Measurements from ENCODE around the gene RAB8B.

Gene RAB8B

DNA sequence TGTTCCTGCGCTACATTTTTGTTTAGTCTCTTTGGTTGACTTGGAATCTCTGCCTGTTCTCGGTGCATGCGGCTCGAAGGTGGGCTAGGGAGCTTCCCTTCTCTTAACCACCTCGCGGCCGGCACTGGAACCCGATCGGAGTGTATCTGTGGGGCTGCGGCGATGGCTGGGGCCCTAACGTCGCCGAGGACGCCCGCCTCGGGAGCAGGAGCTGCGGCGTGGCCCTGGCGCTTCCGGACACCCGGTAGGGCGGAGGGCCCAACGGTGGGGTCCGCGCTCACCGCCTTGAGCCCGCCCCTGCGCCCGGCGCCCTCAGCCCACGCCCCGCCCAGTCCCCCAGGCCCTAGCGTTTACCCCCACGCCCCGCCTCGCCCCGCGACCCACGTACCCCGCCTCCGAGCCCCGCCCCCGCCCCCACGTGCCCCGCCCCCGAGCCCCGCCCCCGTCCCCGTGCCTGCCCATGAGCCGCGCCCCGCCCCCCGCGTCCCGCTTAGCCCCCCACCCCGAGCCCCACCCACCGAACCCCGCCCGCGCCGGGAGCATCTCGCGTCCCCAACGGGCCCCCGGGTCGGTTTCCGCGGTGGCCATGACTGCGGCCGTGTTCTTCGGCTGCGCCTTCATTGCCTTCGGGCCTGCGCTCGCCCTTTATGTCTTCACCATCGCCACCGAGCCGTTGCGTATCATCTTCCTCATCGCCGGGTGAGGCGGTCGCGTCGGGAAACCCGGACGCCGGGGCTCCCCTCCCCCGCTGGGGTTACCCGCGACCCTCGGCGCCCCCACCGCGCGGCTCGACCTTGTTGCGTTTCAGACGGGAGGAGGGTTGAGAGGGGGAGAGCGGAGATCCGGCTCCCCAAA lies 87.9 kb downstream of the RAB8B start, which contains the start of gene APH1B:
Gene APH1B, plus strand, starts transcription at position 568 of the 855 bp plus-strand sequence. Its CDS starts 19 bp downstream, at position 587.
- DNase-seq, result peak; percentile 71 to 95

GRCh38 chr15:63277893-63278456 lies 88.6 kb downstream of the RAB8B start:
- peak; percentile 79 to 84 for DNase-seq

DNA sequence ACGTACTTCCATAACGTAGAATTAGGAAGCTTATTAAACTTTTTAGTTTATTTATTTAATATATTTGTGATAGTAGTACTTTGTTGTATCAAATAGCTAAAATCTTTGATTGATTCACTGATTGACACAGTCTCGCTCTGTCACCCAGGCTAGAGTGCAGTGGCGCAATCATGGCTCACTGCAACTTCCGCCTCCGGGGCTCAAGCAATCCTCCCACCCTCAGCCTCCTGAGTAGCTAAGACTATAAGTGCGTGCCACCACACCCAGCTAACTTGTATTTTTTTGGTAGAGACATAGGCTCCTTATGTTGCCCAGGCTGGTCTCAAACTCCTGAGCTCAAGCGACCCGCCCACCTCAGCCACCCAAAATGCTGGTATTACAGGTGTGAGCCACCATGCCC lies 93.7 kb downstream of the RAB8B start:
- no peak for DNase-seq

DNA sequence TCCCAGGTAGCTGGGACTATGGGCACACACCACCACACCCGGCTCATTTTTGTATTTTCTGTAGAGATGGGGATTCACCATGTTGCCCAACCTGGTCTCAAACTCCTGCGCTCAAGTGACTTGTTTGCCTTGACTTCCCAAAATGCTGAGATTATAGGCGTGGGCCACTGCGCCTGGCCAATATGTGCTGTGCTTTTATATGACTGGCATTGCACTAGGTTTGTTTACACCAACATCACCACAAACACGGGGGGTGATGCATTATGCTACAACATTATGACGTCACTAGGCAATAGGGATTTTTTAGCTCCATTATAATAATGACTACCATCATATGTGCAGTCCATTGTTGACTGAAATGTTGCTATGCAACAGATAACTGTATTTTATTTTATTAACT lies 94.9 kb downstream of the RAB8B start:
- DNase-seq, result no peak

DNA sequence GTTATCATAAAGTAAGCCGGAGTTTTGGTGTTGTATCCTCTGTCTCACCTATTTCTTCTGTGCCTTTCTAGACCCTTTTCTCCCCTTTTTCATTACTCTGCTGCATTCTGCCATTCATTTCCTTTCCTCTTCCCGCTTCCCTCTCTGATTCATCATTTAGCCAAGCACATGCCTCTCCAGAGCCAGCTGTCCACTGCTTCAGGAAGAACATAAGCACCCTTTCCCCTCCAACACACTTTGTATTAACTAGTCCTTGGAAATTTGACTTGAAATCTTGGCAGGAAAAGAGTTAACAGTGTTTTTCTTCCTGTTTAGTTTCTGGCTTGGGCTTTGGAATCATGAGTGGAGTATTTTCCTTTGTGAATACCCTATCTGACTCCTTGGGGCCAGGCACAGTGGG lies 97.7 kb downstream of the RAB8B start:
- DNase-seq, result no peak

DNA sequence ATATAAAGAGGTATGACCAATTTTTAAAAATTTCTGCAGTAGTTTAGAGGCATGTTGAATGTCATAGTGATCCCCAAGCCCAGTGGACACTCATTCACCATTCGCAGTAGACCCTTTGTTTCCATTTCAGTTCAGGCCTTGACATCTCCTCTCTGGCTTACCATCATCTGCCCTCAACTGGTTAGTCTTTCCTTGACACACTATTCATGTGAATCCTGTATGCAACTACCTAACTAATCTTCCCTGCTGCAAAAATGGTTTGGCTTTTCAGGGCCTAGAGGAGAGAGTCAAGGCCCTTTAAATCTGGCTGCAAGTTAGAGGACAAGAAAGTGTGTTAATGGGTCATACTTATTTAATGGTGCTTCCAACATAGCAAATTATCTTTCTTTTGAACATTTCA lies 98.9 kb downstream of the RAB8B start:
- DNase-seq, result peak in 1 of 2 experiments; percentile 10

DNA sequence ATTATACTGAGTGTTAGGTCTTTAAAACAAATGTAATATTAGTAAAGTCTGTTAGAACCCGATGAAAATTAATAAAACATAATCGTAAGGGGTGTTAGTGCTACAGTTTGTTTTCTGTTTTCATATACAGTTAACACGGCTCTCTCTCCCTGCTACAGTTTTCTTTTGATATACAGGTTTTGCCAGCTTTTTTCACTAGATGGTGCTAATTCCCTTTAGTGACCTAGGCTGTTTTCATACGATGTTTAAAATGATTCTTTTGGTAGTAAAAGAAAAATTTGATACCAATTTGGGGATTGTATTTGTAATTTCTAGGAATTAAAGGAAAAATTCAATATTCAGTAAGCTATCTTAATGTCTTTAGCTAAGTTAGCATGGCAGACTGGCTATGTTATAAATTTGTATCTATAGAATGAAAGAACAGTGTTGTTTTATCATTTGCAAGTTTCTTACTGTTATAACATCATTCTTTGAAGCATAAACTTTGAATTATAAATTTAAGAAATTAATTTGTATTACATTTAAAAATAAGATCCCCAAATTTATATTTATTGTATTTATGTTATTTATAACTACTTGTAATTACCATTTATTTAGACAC lies 99.5 kb downstream of the RAB8B start:
- DNase-seq, result peak in 1 of 2 experiments; percentile 70

DNA sequence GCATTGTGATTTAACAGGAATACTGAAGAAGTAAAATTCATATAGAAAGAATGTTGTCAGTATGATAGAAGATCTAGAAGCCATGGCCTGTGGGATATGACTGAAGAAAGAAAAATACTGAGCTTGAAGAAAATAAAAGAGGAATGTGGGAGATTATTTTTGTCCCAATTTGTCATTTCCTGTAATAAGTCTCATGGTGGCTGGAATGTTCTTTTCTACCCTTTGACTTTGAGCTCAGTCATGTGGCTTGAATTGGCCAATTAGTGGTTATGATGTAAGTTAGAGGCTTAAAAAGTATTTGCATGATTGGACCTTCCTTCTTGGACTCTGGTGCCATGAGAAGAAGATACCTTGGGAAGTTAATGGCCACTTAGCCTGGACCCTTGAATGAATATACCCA lies 102.1 kb downstream of the RAB8B start:
- DNase-seq, result no peak

DNA sequence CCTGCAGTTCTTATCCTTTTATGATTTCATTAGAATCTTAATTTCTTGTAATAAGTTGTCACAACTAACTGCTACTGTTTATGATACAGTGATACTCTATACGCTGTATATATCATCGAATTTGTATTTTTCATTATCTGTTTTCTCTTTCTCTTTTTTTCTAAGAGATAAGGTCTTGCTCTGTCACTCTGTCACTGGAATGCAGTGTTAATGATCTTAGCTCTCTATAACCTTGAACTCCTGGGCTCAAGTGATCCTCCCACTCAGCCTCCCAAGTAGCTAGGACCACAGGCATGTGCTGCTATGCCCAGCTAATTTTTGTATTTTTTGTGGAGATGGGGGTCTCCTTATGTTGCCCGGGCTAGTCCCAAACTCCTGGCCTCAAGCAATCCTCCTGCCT lies 102.8 kb downstream of the RAB8B start:
- DNase-seq, result no peak

DNA sequence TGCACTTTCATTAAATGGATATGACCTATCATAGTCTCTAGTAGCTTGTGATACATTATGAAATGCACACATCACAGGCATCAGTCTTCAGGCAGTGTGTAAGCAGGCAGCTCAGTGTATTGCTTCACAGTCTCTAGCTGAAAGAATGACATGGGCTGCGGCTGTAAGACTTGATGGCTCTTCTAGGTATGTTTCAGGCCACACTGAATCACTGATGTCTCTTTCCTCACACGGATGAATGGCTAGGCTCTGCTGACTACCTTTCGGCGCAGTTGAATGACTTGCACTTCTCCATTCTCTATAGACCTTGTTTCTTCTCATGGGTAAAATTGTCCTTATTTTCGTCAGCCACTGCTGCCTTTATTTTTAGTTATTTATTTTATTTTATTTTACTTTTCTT lies 103.4 kb downstream of the RAB8B start:
- DNase-seq, result no peak

- DNase-seq, result no peak
These were observed 105.0 kb downstream of the RAB8B start for GRCh38 chr15:63294359-63294758.

GRCh38 chr15:63295341-63295740 lies 105.9 kb downstream of the RAB8B start:
- DNase-seq, result no peak

DNA sequence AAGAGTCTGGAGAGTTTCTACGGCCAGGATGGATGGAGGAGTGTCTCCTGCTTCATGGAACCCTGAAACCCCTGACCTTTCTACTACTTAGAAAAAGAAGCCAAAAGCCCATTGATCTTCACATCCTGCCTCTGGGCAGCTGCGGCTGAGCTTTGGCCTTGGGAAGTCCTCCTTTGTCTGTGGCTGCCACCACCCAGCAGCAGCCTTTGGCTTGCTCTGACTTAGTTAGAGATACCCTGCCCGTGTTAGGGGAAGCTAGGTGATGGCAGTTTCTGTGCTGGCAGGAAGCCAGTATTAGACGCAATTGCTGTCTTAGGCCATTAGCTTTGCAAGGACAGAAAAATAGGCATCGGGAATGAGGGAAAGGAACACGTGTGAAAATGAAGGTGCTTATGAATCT lies 106.8 kb downstream of the RAB8B start:
- no peak for DNase-seq

- DNase-seq, result peak in 1 of 2 experiments; percentile 49
These were observed 110.7 kb downstream of the RAB8B start for GRCh38 chr15:63299943-63300575.

- DNase-seq, result peak in 1 of 2 experiments; percentile 43
These were observed 111.7 kb downstream of the RAB8B start for GRCh38 chr15:63301088-63301487.

DNA sequence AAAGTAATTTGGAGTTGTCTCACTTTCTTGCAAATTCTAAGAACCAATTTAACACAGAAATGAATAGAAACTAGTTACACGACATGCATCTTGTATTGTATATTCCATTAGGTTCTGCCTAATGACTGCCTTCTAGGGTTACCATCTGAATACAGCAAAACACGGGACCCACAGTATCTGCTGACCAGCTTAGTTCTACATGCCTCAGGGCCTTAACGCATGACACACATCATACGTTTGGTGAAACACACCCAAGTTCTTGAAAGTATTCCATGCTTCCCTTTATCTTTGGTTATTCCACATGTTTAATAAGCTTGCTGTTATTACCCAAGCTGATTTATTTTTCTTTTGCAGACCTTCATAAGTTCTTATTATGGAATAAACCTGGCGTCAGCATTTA lies 115.9 kb downstream of the RAB8B start:
- no peak for DNase-seq

DNA sequence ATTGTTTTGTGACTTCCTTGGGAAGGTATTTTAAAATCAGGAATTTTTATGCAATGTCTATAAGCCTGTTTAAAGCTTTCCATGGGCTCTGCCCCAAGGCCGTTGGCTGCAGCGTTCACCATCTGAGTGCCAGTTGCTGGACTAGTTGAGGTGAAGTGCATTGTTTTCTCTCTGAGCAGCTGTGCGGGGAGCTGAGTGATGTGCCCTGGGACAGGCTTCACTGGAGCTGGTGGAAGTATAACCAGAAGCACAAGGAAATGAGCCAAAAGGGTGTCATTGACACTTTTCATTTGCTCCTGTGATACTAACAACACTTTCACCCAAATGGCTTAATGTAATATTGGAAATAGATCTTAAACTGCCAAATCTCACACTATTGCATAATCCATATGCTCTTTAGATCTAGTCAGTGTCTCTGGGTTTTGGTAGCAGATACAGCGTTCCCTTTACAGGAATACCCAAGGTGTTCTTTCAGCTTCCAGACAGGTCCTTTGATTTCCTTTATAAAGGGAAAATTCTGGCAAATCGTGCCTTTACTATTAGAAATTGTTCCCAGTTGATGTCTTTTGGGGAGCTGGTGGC lies 117.2 kb downstream of the RAB8B start:
- DNase-seq, result no peak

GRCh38 chr15:63308491-63308890 lies 119.1 kb downstream of the RAB8B start:
- DNase-seq, result no peak

- DNase-seq, result no peak
These were observed 119.5 kb downstream of the RAB8B start for GRCh38 chr15:63308947-63309346.

- DNase-seq, result no peak
These were observed 121.2 kb downstream of the RAB8B start for GRCh38 chr15:63310646-63311045.

DNA sequence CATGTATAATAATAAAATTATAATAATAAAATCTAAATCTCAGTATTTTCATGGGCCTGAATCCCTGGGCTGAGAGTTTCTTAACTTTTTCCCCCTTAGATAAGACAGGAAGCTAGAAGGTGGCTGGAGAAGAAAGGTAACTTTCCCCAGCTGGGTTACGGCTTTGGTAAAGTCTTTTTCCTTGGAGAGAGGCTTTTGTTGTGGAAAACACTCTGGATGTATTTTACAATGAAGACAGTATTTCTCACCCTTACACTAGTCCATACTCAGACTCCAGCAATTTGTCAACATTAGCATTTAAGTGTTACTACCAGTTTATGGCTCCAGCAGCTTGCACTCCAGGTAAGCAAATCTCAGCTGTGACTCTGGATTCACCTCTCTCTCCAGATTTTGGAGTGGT lies 122.9 kb downstream of the RAB8B start:
- DNase-seq, result no peak

DNA sequence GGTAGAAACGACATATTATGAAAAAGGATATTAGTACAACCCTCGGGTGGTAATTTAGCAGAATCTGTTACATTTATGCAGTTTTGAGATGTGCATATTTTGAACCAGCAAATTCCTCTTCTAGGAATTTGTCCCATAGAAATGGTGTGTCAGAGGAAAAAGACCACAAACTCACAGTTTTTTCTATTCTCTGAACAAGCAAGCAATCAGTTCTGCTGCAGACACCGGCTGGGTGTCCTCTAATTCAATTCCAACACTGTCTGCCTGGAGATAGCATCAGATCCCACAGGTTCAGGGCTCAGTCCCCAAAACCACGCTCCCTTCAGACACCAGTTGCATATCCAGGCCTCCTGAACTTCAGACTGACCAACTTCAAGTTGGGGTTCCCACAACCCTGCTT lies 124.4 kb downstream of the RAB8B start:
- DNase-seq, result no peak

DNA sequence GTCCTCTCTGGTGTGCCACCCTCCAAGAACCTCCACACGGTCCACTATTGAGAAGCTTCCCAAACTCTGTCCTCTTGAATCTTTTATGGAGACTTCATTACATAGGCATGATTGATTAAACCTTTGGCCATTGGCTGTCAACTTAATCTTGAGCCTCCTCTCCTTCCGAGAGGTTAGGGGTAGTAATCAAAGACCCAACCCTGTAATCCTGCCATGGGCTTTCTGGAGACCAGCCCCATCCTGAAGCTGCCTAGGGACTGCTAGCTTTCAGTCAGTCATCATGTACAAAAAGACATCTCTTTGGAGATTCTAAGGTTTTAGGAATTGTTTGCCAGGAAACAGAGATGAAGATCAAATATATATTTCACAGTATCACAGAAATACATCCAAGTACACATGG lies 125.0 kb downstream of the RAB8B start:
- DNase-seq, result no peak
